Astrocyte of the spinal cord (primary cell): ENCODE results near the gene PNMT.

ENCODE experiments used
- DNase-seq: peaks from one replicate; pipeline ENCODE4 v3.0.0; 2011; ENCODE audit warnings: low read depth, low spot score
- H3K4me3 ChIP-seq: 2 replicates; pipeline ENCODE4 v1.5.1; 2011; ENCODE audit warnings: low read depth, mild to moderate bottlenecking, low read length, moderate library complexity
- in situ Hi-C: cut with HindIII; loops from 2 replicates; pipeline ENCODE4 v1.10.0; 2017; ENCODE audit warnings: low sequenced_read_pairs
- TF ChIP-seq, protein P1 (sequence below): IDR thresholded peaks from 2 replicates; pipeline ENCODE4 v1.5.1; 2012; ENCODE audit warnings: low read depth, mild to moderate bottlenecking, low read length, inconsistent platforms

The PNMT gene

DNA sequence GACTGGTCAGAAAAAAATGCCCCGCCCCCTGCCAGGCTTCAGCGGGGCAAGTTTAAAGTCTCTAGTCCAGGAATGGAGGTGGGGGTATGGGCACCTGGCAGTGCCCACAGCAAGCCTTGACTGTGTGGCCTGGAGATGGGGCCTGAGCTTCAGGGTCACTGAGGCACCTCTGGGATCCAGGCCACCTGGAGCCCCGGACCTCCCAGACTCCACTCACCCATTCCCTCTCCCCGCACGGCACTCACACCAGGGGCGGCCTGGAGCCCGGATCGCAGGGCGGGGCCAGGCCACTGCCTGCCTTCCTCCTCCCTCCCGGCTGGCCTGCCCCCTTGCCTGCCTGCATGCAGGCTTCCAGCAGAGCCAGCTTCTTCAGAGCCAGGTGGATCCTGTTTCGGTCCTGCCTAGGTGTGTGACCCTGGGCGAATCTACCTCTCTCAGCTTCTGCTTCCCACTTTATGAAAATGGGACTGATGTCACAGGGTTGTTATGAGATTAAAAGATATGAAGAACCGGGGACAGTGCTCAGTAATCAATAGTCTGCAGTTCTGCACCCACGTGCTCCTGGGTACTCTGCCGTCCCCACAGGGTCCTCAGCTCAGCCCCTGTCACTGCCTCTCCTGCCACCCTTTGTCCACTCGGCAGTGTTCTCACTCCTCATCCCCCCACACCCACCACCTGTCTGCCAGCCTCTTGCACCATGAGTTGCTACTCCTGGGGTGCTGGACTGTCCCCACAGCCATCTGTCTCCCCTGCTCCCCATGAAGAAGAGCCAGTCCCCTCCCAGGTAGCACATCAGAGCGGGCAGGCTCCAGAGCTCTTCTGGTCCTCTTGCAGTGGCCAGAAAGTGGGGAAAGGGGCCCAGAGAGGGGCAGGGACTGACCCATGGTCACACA, 4.3 kb upstream of the PNMT start:
- H3K4me3 ChIP-seq, result no peak overlapping the region
- in situ Hi-C loops, result no loop called here
- TF ChIP-seq, protein P1, sequence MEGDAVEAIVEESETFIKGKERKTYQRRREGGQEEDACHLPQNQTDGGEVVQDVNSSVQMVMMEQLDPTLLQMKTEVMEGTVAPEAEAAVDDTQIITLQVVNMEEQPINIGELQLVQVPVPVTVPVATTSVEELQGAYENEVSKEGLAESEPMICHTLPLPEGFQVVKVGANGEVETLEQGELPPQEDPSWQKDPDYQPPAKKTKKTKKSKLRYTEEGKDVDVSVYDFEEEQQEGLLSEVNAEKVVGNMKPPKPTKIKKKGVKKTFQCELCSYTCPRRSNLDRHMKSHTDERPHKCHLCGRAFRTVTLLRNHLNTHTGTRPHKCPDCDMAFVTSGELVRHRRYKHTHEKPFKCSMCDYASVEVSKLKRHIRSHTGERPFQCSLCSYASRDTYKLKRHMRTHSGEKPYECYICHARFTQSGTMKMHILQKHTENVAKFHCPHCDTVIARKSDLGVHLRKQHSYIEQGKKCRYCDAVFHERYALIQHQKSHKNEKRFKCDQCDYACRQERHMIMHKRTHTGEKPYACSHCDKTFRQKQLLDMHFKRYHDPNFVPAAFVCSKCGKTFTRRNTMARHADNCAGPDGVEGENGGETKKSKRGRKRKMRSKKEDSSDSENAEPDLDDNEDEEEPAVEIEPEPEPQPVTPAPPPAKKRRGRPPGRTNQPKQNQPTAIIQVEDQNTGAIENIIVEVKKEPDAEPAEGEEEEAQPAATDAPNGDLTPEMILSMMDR, result no peak
- DNase-seq, result no peak

DNA sequence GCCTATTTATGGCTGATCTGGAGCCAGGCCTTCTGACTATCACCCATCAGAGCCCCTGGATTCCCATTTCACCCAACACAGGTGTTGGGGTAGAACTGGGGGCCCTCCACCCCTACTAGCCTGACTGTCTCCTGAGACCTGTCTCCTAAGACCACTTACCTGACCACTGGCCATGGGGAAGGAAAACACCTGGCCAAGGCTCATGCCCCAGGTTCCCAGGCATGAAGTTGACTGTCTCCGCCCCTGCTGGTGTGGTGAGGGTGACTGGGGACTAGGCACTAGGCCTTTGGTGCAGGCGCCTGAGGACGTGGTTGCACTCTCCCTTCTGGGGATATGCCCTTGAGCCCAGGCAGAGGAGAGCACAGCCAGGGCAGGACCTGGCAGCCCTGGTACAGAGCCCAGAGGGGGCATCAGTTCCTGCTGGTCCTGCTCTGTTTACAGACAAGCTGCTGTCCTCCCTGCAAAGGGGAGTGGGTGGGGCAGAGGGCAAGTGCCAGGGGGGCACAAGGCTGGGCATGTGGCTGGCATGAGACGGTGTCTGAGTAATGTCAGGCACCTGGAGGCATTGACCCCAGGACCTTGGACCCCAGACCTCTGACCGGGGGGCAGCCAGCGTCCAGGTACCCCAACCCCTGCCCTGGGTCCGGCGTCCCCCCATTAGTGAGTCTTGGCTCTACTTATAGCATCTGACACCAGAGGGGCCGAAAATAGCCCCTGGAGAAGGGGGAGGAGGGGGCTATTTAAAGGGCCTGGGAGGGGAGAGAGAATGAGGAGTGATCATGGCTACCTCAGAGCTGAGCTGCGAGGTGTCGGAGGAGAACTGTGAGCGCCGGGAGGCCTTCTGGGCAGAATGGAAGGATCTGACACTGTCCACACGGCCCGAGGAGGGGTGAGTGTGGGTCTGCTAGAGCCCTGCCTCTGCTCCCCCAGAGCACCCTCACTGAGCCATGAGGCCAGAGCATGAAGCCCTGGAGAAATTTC, 3.4 kb upstream of the PNMT start, which contains the start of gene TCAP:
Gene TCAP, plus strand, starts transcription at position 769 of the 981 bp plus-strand sequence. Its CDS starts 11 bp downstream, at position 780.
- DNase-seq, result no peak
- no peak within 1 kb of the TSS for H3K4me3 ChIP-seq
- in situ Hi-C loops, result no loop called here
- TF ChIP-seq, protein P1, result no peak

DNA sequence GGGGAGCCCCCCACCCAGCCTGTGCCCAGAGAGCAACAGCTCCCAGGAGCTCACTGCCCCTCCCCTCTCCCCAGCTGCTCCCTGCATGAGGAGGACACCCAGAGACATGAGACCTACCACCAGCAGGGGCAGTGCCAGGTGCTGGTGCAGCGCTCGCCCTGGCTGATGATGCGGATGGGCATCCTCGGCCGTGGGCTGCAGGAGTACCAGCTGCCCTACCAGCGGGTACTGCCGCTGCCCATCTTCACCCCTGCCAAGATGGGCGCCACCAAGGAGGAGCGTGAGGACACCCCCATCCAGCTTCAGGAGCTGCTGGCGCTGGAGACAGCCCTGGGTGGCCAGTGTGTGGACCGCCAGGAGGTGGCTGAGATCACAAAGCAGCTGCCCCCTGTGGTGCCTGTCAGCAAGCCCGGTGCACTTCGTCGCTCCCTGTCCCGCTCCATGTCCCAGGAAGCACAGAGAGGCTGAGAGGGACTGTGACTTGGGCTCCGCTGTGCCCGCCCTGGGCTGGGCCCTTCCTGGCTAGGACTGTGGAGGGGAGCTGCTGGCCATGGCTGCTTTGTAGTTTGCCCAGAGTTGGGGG, 2.5 kb upstream of the PNMT start:
- DNase-seq, result no peak
- in situ Hi-C loops, result no loop called here

DNA sequence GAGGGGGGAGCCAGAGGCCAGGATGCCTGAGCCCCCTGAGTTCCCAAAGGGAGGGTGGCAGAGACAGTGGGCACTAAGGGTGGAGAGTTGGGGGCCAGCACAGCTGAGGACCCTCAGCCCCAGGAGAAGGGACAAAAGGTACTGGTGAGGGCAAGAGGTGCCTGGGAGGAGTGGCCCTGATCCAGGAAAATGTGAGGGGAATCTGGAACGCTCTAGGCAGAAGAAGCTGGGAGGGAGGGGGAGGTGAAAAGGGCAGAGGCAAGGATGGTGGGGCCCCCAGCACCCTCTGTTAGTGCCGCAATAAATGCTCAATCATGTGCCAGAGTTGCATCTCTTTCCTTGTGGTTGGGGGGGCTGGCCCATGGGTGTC, 2.0 kb upstream of the PNMT start:
- TF ChIP-seq, protein P1, result no peak
- no peak overlapping the region for H3K4me3 ChIP-seq
- no peak for DNase-seq
- in situ Hi-C loops, result no loop called here

More for the DNA sequence above, 2.5 kb upstream of the PNMT start:
- TF ChIP-seq, protein P1, result no peak
- H3K4me3 ChIP-seq, result no peak overlapping the region

DNA sequence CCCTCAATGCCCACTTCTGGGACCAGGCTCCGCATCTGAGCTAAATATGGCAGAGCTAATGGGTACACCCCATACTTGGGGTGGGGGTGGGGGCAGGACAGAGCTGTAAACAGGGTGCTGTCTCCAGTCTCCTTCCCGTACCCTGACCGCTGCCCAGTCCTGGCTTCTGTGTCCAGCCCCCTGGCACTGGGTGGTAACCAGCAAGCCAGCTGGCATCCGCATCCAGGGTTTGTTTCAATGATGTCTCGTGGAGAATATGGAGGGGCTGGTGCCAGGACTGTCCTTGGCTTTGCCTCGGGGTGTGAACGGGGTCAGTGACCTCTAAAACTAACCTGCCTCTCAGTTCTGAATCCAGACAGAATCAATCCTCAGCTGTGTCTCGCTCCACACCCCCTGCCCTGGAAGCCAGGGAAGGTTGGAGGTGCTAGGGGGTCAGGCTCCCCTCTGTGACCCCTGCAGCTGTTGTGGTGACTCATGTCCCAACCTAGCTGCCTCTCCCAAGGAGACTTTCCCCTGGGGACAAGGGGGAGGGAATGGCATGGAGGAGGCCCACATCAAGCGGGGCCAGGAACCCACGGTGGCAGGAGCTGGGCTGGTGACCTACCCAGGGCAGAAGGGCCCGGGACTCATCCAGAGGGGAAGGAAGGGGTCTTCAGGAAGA, 1.5 kb upstream of the PNMT start:
- in situ Hi-C loops, result no loop called here
- DNase-seq, result no peak
- TF ChIP-seq, protein P1, result no peak
- no peak overlapping the region for H3K4me3 ChIP-seq
